ENCODE measurements around the gene NRBF2. TPM values are rescaled to one million over a fixed set of nuclear protein-coding genes. Genes with fewer than 3 reads are reported as not detected.
A peak's percentile ranks its signal among the peaks of the same experiment; 100 is the strongest.
"Not testable (repeated sequence)": the region's sequence is repeated elsewhere in the genome, so short reads cannot be mapped to it uniquely, and the experiment has no call there.

Gene NRBF2
- 10 to 100 TPM; 23.9 to 24.1 TPM for total RNA-seq

DNA sequence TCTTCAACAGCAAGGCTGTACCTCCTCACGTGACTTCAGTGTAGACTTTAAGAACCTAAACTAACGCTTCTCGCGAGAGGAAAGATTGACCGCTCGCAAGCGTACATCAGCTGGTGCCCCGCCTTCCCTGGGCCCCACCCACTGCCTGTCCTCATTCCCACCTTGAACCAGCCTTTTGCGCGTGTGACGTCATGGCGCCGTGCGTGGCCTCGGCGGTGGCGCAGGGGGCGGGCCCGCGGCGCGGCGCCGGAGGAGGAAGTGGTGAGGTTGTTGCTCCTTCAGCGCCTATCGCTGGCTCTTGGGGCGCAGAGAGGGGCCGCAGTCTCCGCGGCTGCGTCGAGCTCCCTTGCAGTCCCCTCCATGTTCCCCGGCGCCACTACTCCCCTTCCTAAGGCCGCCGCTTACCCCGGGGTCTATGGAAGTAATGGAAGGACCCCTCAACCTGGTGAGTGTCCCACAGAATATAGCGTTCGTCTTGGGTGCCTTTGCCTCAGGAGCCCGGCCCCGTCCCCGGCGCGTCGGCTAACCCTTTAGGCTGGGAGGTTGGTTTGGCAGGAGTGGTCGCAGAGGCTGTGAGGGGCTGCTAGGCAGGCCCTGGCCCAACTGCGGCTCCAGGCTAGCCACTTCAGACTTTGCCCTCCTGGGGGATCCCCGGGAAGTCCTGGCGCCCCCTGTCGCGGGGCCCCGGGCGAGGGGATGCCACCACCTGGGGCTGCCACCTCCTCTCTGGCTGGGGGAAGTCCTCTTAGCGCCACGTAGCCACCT lies at the start of gene NRBF2:
TSS of gene NRBF2 (plus strand) at position 273 of the 765 bp plus-strand sequence. CDS start at position 416, 143 bp downstream.
- intact Hi-C loops (cut with DNase I, micrococcal nuclease), result loop anchor here (1.0 to 5.0 kb wide), 11 partner anchors 40 to 1231 kb away; partner anchors contain the start of genes ADO (in 2 of the 2), EGR2 (in 2 of the 2) and ARID5B (in 1 of the 2)
- DNase-seq, result peak; percentile 99
- ATAC-seq, result peak; percentile 90
- peak within 1 kb of the TSS; percentile 81 for H3K4me3 Mint-ChIP-seq
- peaks cover 2% of the 10 kb centered on the region for H3K36me3 Mint-ChIP-seq (ENCODE audit: low read depth)
- POLR2A ChIA-PET, result interaction anchor here (0.6 to 1.2 kb wide), 4 partner anchors 24 to 400 kb away, joined by 3 to 6 read pairs (median 3); partner anchors contain the start of gene EGR2
- peaks cover 7% of the 10 kb centered on the region for H3K9me3 Mint-ChIP-seq (ENCODE audit: low read depth)
- H3K27ac Mint-ChIP-seq, result peak within 1 kb of the TSS; percentile 92
- peaks cover 46% of the 10 kb centered on the region for H3K4me1 Mint-ChIP-seq
- CTCF ChIA-PET, result interaction anchor here (0.6 to 7.9 kb wide), 13 partner anchors 9 to 696 kb away, joined by 3 to 47 read pairs (median 4); no protein-coding TSS in a partner anchor
- no peaks in the 10 kb centered on the region for H3K27me3 Mint-ChIP-seq

DNA sequence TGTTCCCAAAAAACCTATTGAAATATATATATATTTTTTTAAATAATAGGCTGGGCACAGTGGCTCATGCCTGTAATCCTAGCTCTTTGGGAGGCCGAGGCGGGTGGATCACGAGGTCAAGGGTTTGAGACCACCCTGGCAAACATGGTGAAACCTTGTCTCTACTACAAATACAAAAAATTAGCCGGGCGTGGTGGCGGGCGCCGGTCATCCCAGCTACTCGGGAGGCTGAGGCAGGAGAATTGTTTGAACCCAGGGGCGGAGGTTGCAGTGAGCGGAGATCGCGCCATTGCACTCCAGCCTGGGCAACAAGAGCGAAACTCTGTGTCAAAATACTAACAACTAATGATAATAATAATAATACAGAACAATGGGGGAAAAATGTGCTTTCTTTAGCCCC lies 49.7 kb upstream of the NRBF2 start:
- H3K4me3 Mint-ChIP-seq; H3K27ac Mint-ChIP-seq; H3K9me3 Mint-ChIP-seq (ENCODE audit: low read depth); H3K4me1 Mint-ChIP-seq; DNase-seq; POLR2A ChIA-PET; ATAC-seq; H3K36me3 Mint-ChIP-seq (ENCODE audit: low read depth): not testable (repeated sequence)
- peaks cover 16% of the 10 kb centered on the region for H3K27me3 Mint-ChIP-seq
- CTCF ChIA-PET, result interaction anchor here (0.7 to 2.5 kb wide), 16 partner anchors 9 to 490 kb away, joined by 3 to 14 read pairs (median 4); no protein-coding TSS in a partner anchor
- intact Hi-C loops (cut with DNase I, micrococcal nuclease), result loop anchor here (5.0 to 10.0 kb wide), 5 partner anchors 229 to 649 kb away; no protein-coding TSS in a partner anchor

DNA sequence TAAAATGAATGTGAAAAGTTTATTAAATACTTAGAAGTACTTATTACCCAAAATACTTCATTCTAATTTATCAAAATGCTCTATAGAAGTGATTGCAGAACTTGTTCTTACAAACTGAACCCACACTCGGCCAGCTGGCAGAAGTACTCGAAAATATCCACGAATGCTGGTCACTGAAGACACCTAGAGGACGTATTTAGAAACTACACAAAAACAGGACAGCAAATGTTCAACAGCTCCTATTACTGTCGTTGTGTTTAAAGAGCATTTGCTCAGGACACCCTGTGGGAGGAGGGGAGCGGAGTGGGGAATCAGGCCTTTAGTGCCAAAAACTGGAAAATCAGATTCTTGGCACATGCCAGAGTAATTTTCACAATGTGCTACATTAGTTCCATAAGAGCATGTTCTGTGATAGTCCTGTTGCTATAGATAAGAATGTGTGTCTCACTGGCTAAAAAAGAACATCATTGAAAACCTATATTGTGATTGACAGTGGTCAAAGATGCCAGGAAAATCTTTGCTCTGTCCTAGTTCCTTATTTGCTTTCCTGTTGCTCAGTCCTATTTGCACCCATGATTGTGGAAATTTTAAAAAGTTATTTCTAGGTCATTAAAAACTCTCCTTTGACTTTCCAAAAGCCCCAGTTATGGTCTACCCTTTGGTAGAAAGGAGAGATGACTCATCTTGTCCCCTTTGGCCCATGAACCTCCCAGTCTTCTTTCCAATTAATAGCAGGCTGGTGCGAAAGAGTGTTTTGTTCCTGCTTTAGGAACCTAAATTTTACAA lies 49.0 kb upstream of the NRBF2 start:
- no peaks in the 10 kb centered on the region for H3K36me3 Mint-ChIP-seq (ENCODE audit: low read depth)
- H3K27me3 Mint-ChIP-seq, result peaks cover 17% of the 10 kb centered on the region
- H3K9me3 Mint-ChIP-seq (ENCODE audit: low read depth), result no peaks in the 10 kb centered on the region
- CTCF ChIA-PET, result interaction anchor here (0.6 to 2.5 kb wide), 19 partner anchors 10 to 491 kb away, joined by 3 to 14 read pairs (median 4); no protein-coding TSS in a partner anchor
- no peak overlapping the region for H3K4me3 Mint-ChIP-seq
- ATAC-seq, result peak; percentile 78
- no peaks in the 10 kb centered on the region for H3K4me1 Mint-ChIP-seq
- peak; percentile 62 for DNase-seq
- POLR2A ChIA-PET, result interaction anchor here (0.7 kb wide), 1 partner anchor 234 kb away, joined by 3 read pairs; no protein-coding TSS in a partner anchor
- intact Hi-C loops (cut with DNase I, micrococcal nuclease), result loop anchor here (1.0 to 10.0 kb wide), 11 partner anchors 74 to 649 kb away; partner anchors contain the start of gene EGR2 (in 1 of the 2)
- H3K27ac Mint-ChIP-seq, result no peak overlapping the region

DNA sequence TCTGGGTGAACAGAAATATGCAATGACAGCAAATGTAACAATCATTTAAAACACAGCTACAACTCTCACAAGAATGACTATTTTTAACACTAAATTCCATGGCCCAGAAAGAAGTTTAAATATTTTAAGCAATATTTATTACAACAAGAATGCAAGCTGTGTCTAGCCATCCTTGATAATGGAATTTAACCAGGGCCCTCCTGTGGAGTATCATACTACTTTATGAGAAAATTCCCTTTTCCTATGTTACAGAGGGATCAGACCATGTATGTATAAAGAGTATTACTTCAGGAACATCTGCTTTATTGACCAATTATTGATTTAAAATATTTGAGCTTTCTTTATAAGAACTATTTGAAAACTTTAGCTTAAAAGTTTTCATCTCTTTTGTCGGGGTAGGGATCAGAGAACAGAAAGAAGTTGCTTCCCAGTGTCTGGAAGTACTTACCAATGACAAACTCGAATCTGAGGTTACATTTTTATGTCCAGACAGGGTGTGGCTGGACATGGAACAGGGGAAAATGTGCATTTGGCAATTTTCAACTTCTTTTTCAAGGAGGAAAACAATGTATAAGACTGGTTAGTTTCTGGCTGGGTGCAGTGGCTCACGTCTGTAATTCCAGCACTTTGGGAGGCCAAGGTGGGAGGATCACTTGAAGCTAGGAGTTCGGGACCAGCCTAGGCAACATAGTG lies 48.3 kb upstream of the NRBF2 start:
- DNase-seq (no peak), ATAC-seq (no peak)
- ChIA-PET POLR2A (no interaction called here), CTCF (interaction anchor here (0.9 to 2.5 kb wide), 9 partner anchors 11 to 489 kb away, joined by 3 to 14 read pairs (median 4); no protein-coding TSS in a partner anchor)
- Mint-ChIP-seq H3K27me3 (peaks cover 12% of the 10 kb centered on the region), H3K36me3 (ENCODE audit: low read depth) (no peaks in the 10 kb centered on the region), H3K4me3 (no peak overlapping the region), H3K4me1 (no peaks in the 10 kb centered on the region), H3K27ac (no peak overlapping the region), H3K9me3 (ENCODE audit: low read depth) (no peaks in the 10 kb centered on the region)
- intact Hi-C loops (cut with DNase I, micrococcal nuclease), result loop anchor here (1.0 to 10.0 kb wide), 11 partner anchors 73 to 650 kb away; partner anchors contain the start of gene EGR2 (in 1 of the 2)

DNA sequence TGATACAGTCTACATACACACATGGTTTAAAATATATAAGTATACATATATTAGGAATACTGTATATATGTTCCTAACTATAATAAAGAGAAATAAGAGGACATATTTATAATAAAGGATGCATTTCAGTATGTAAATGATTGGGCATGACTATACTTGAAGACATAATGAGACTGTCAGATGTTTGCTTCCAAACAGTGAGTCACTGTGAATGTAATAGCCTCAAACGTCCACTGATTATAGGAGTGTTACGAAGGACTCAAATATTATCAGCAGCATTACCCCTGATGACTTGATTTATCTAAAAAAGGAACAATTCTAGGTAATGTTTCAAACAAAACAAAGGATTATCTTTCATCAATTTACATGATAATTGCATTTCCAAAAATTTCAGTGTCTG lies 39.9 kb upstream of the NRBF2 start:
- H3K36me3 Mint-ChIP-seq (ENCODE audit: low read depth), result no peaks in the 10 kb centered on the region
- intact Hi-C loops (cut with DNase I, micrococcal nuclease), result no loop called here
- H3K9me3 Mint-ChIP-seq (ENCODE audit: low read depth), result no peaks in the 10 kb centered on the region
- H3K4me3 Mint-ChIP-seq, result no peak overlapping the region
- no peaks in the 10 kb centered on the region for H3K4me1 Mint-ChIP-seq
- ChIA-PET CTCF (no interaction called here), POLR2A (no interaction called here)
- H3K27me3 Mint-ChIP-seq, result peaks cover 14% of the 10 kb centered on the region
- no peak overlapping the region for H3K27ac Mint-ChIP-seq
- DNase-seq (no peak), ATAC-seq (no peak)

DNA sequence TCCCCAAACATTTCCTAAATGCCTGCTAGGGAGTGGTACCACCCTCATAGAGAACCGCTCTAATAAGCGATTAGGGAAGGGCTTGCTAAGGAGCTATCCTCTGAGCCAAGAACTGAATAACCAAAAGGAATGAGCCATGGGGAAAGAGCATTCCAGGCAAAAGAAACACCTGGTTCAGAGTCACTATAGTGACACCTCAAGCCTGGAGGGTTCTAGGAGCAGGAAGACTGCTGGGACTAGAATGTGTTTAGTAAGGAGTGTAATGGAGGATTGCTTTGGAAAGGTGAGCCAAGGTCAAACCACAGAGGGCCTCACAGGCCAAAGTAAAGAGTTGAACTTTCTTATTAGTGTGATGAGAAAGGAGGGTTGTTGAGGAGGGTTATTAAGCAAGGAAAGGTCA lies 38.7 kb upstream of the NRBF2 start:
- H3K27me3 Mint-ChIP-seq, result peaks cover 11% of the 10 kb centered on the region
- no peaks in the 10 kb centered on the region for H3K9me3 Mint-ChIP-seq (ENCODE audit: low read depth)
- DNase-seq (no peak), ATAC-seq (no peak)
- H3K4me3 Mint-ChIP-seq, result no peak overlapping the region
- no peaks in the 10 kb centered on the region for H3K4me1 Mint-ChIP-seq
- no peak overlapping the region for H3K27ac Mint-ChIP-seq
- intact Hi-C loops (cut with DNase I, micrococcal nuclease), result no loop called here
- POLR2A ChIA-PET, result no interaction called here
- CTCF ChIA-PET, result no interaction called here
- H3K36me3 Mint-ChIP-seq (ENCODE audit: low read depth), result no peaks in the 10 kb centered on the region

DNA sequence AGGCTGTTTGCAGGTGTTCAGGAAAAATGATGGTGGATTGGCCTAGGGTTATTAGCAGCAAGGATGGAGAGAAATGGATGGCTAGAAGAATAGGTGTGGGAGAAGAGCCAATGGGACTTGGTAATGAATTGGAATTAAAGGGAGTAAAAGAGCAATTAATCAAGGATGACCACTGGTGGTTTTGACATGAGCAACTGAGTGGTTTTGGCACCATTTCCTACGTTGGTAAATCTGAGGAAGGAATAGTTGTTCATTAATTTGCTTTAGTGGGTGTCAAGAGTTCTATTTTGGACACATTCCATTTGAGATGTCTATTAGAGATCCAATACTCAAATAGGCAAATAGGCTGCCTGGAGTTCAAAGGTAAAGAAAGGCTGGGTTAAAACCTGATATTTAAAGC lies 38.2 kb upstream of the NRBF2 start:
- no peak for DNase-seq
- H3K27me3 Mint-ChIP-seq, result peaks cover 11% of the 10 kb centered on the region
- intact Hi-C loops (cut with DNase I, micrococcal nuclease), result no loop called here
- ATAC-seq, result no peak
- no peak overlapping the region for H3K27ac Mint-ChIP-seq
- CTCF ChIA-PET, result no interaction called here
- H3K36me3 Mint-ChIP-seq (ENCODE audit: low read depth), result no peaks in the 10 kb centered on the region
- POLR2A ChIA-PET, result no interaction called here
- H3K9me3 Mint-ChIP-seq (ENCODE audit: low read depth), result no peaks in the 10 kb centered on the region
- H3K4me3 Mint-ChIP-seq, result no peak overlapping the region
- H3K4me1 Mint-ChIP-seq, result no peaks in the 10 kb centered on the region

DNA sequence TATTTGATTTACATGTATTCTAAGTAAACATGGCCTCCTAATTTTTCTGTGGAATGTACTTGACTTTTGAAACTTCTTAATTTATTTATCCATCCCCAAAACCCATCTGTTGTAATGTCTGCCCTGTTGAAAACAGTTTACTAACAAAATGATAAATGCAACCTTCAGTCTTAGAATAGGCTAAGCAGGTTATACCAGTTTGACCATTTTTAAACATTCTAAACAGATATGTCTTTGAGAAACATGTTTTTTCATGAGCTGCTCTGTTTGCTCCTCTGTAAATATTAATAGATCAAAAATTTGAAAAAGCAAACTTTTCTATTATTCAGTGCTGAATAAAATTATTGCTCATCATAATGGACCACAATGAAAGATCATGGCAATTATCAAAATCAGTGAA lies 33.4 kb upstream of the NRBF2 start:
- H3K36me3 Mint-ChIP-seq (ENCODE audit: low read depth), result no peaks in the 10 kb centered on the region
- DNase-seq (no peak), ATAC-seq (no peak)
- intact Hi-C loops (cut with DNase I, micrococcal nuclease), result no loop called here
- CTCF ChIA-PET, result interaction anchor here (1.0 to 2.5 kb wide), 3 partner anchors 58 to 522 kb away, joined by 3 to 6 read pairs (median 5); no protein-coding TSS in a partner anchor
- peaks cover 8% of the 10 kb centered on the region for H3K4me1 Mint-ChIP-seq
- H3K27me3 Mint-ChIP-seq, result peaks cover 19% of the 10 kb centered on the region
- no peaks in the 10 kb centered on the region for H3K9me3 Mint-ChIP-seq (ENCODE audit: low read depth)
- H3K27ac Mint-ChIP-seq, result no peak overlapping the region
- POLR2A ChIA-PET, result no interaction called here
- no peak overlapping the region for H3K4me3 Mint-ChIP-seq

DNA sequence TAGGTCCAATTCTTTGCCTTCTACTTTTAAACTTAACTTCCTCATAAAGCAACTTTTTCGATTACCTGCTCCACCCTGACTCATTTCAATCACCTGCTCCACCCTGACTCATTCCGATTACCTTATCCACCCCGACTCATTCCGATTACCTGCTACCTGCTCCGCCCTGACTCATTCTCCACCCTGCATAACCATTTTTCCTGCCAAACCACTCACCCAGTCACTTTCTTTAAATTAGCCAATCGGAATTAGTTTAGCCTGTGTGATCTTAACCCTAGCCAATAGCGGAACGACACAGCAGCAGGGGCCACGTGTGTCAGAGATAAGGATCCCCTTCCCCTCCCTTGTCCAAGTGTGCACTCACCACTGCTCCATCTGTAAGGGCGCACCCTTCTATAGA lies 32.0 kb upstream of the NRBF2 start:
- intact Hi-C loops (cut with DNase I, micrococcal nuclease); H3K9me3 Mint-ChIP-seq (ENCODE audit: low read depth); POLR2A ChIA-PET; H3K4me1 Mint-ChIP-seq; H3K27ac Mint-ChIP-seq; H3K36me3 Mint-ChIP-seq (ENCODE audit: low read depth); CTCF ChIA-PET; ATAC-seq; DNase-seq; H3K4me3 Mint-ChIP-seq: not testable (repeated sequence)
- peaks cover 16% of the 10 kb centered on the region for H3K27me3 Mint-ChIP-seq

DNA sequence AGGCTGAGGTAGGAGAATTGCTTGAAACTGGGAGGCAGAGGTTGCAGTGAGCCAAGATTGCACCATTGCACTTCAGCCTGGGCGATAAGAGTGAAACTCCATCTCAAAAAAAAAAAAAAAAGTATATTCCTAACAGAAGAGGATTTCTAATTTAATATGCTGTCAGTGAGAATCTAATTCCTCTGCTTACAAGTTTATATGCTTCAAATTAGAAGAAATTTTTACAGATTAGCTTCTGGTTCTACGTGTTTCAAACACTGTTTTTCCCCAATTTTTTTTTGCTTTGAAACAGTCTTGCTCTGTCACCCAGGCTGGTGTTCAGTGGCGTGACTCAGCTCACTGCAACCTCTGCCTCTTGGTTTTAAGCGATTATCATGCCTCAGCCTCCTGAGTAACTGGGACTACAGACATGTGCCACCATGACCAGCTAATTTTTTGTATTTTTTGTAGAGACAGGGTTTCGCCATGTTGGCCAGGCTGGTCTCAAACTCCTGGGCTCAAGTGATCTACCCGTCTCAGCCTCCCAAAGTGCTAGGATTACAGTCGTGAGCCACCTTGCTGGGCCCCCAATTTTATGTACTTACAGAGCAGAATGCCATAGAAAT lies 30.7 kb upstream of the NRBF2 start:
- DNase-seq, result peak; percentile 13
- H3K4me3 Mint-ChIP-seq; ATAC-seq; H3K9me3 Mint-ChIP-seq (ENCODE audit: low read depth); intact Hi-C loops (cut with DNase I, micrococcal nuclease); H3K4me1 Mint-ChIP-seq; POLR2A ChIA-PET; H3K27ac Mint-ChIP-seq; H3K36me3 Mint-ChIP-seq (ENCODE audit: low read depth): not testable (repeated sequence)
- CTCF ChIA-PET, result interaction anchor here (0.6 kb wide), 1 partner anchor 283 kb away, joined by 3 read pairs; no protein-coding TSS in a partner anchor
- peaks cover 16% of the 10 kb centered on the region for H3K27me3 Mint-ChIP-seq
